WERI-Rb-1 (cell line): ENCODE results near the gene WDFY2.
A peak's percentile ranks its signal among the peaks of the same experiment; 100 is the strongest.

ENCODE experiments used
- DNase-seq: peaks from one replicate; pipeline ENCODE4 v3.0.0-alpha.2; 2020
- H3K27ac ChIP-seq: fragments of 250-450 bp; sonication (Bioruptor Pico); 2 replicates; pipeline ENCODE4 v1.5.1; 2020; ENCODE audit warnings: mild to moderate bottlenecking, moderate library complexity
- H3K27me3 ChIP-seq: fragments of 250-450 bp; sonication (Bioruptor Pico); 2 replicates; pipeline ENCODE4 v1.5.1; 2021; ENCODE audit warnings: mild to moderate bottlenecking, low read depth, moderate library complexity; ENCODE audit not compliant: insufficient read depth, severe bottlenecking
- H3K36me3 ChIP-seq: fragments of 250-450 bp; sonication (Bioruptor Pico); 2 replicates; pipeline ENCODE4 v1.5.1; 2020; ENCODE audit warnings: mild to moderate bottlenecking, moderate library complexity
- H3K4me3 ChIP-seq: 2 replicates; pipeline ENCODE4 v1.5.1; 2011; ENCODE audit warnings: low read depth, mild to moderate bottlenecking, control low read depth, low read length
- H3K9me3 ChIP-seq: fragments of 250-450 bp; sonication (Bioruptor Pico); 2 replicates; pipeline ENCODE4 v1.5.1; 2021; ENCODE audit warnings: mild to moderate bottlenecking, moderate library complexity; ENCODE audit not compliant: severe bottlenecking
- TF ChIP-seq, protein P1 (sequence below): IDR thresholded peaks from 2 replicates; pipeline ENCODE4 v1.5.1; 2011; ENCODE audit warnings: low read depth, mild to moderate bottlenecking, control low read depth, inconsistent platforms, low read length

Gene WDFY2

DNA sequence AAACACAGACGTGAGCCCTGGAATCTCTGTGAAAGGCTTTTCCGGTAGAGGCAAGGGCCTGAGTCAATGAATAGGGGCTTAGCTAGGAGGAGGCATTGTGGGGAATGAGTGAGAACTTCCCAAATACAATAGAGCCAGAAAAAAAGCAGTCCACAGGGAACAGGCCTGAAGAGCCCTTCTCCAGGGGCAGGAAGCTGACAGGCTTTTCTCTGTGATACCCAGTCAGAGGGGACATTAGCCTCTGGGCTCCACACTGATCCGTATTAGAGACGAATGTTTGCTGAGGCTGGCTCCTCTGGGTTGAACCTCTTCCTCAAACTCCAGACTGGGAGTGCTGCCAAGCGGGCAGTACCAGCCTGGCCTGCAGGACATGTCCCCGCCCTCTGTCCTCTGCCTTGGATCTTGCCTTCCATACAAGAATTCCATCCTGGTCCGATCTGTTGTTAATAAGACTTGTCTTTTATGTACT, 217.4 kb downstream of the WDFY2 start:
- no peak overlapping the region for H3K4me3 ChIP-seq
- TF ChIP-seq, protein P1, sequence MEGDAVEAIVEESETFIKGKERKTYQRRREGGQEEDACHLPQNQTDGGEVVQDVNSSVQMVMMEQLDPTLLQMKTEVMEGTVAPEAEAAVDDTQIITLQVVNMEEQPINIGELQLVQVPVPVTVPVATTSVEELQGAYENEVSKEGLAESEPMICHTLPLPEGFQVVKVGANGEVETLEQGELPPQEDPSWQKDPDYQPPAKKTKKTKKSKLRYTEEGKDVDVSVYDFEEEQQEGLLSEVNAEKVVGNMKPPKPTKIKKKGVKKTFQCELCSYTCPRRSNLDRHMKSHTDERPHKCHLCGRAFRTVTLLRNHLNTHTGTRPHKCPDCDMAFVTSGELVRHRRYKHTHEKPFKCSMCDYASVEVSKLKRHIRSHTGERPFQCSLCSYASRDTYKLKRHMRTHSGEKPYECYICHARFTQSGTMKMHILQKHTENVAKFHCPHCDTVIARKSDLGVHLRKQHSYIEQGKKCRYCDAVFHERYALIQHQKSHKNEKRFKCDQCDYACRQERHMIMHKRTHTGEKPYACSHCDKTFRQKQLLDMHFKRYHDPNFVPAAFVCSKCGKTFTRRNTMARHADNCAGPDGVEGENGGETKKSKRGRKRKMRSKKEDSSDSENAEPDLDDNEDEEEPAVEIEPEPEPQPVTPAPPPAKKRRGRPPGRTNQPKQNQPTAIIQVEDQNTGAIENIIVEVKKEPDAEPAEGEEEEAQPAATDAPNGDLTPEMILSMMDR = no peak
- no peaks in the 10 kb centered on the region for H3K27me3 ChIP-seq
- no peaks in the 10 kb centered on the region for H3K9me3 ChIP-seq
- no peaks in the 10 kb centered on the region for H3K36me3 ChIP-seq
- H3K27ac ChIP-seq = no peak overlapping the region
- DNase-seq = no peak

DNA sequence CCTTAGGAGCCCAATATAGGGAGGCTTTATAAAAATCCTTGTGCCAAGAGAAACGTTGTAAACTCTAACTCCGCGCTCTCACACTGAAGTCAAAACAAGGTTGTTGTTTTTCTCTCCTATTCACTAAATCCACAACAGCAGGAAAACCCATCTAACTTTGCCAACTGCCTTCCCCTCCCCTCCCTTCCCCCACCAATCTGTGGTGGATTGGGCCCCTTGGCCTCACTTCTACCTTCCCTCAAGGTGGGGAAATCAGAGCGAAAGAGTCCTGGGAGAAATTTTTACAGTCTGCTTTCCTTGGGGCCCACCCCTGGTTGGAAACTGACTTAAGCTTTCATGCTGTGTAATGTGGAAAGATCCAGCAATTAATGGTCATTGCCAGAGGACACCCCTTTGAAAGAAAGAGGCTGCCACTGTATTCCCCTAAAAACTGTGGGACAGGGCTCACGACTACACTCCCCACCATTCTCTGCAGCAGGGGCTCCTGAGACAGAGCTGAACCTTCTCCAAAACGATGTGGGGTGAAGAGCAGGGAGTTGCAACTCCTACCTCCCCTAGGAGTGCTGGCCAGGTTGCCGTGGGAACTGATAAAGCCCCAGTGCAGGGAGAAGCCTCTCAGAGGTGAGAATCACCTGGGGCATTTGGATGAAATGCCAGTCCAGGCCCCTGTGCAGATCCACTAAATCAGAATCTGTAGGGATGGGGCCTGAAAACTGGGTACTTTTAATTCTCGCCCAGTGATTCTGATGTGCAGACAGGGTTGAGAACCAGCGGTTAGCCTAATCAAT, 218.6 kb downstream of the WDFY2 start:
- Histone ChIP-seq H3K4me3 (peak overlapping the region; percentile 59), H3K9me3 (no peaks in the 10 kb centered on the region), H3K27me3 (no peaks in the 10 kb centered on the region), H3K27ac (peak overlapping the region; percentile 88), H3K36me3 (no peaks in the 10 kb centered on the region)
- DNase-seq = no peak
- TF ChIP-seq, protein P1 = no peak

DNA sequence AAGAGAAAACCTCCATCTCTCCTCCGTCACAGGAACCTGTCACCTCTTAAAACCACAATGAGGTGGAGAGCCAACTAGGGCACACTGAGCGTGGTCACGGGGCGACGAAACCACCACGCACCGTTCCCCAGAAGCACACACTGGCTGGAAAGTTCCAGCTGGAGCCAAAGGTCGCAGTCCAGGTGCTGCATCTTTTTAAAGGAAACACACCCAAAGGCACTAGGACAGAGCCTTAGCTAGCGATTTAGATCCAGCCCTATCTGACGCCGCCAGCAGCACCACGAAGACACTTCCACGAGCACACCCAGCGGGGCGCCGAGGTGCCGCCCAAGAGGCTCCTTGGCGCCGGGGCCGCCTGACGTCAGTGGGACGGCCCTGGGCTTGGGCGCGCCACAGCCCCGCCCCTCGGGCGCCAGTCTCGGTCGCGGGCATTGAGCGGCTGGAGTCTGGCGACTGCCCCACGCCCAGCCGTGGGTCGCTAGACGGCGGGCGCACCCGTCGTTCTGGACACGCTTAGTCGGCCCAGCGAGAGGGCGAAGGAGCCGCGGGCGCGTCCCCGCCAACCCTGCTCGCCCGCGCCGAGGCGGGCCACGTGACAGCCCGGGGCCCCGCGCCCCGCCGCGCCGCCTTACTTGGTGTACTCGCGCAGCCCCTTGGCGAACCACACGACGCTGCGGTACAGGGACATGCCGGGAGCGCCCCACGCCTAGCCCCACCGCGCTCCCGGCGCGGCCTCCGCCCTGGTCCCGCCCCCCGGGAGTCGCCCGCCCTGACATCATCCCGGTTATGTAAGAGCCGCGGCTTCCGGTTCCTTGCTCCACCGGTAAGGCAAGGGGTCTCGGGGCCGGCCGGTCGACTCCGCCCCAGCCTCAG, 219.4 kb downstream of the WDFY2 start, which contains the start of gene DHRS12:
DHRS12 (minus strand) TSS at position 742 of the 873 bp plus-strand sequence. CDS start 4,504 bp downstream, outside the sequence.
- peak within 1 kb of the TSS; percentile 59 for H3K4me3 ChIP-seq
- peak within 1 kb of the TSS; percentile 88 for H3K27ac ChIP-seq
- TF ChIP-seq, protein P1 = no peak
- H3K9me3 ChIP-seq = no peaks in the 10 kb centered on the region
- peak; percentile 69 for DNase-seq
- H3K36me3 ChIP-seq = no peaks in the 10 kb centered on the region
- H3K27me3 ChIP-seq = no peaks in the 10 kb centered on the region

DNA sequence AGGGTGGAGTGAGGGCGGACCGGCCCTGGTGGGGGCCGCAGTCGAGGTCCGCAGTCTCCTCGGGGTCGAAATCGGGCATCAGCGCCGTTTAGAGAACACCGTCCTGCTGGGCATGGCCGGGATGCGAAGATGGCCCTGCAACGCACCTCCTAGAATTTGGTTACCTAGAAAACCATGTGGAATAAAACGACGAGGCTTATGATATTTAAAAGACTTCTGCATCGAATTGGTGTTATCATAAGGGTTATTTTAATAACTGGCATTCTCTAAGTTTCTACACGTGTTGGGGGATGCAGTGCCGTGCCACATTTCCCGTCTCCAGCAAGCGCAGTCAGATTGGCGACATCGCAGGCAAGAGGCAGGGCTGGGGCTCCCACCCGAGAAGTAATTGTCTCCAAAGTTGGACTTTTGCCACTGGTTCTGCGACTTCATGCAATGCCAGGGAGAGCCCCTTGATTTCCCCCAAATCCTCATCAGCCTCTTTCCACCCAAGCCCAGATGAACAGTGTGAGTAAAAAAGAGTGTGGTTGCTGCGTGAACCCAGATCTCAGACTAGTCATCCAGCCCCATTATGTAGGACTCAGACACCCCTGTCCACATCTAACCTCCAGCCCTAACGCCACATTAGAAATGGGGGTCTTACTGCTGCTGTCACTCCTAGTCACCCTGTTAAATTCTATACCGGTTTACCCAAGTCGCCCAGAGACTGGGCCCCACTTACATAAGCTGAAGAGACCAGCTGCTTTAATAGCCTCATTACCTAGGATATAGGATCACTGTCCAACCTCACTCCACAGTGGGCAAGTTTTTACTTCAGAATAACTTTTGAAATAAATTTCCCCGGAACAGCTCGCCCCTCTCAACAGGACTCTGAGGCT, 220.3 kb downstream of the WDFY2 start:
- Histone ChIP-seq H3K27me3 (no peaks in the 10 kb centered on the region), H3K27ac (peak overlapping the region; percentile 88), H3K9me3 (no peaks in the 10 kb centered on the region), H3K36me3 (no peaks in the 10 kb centered on the region), H3K4me3 (peak overlapping the region; percentile 59)
- TF ChIP-seq, protein P1 = no peak
- no peak for DNase-seq

DNA sequence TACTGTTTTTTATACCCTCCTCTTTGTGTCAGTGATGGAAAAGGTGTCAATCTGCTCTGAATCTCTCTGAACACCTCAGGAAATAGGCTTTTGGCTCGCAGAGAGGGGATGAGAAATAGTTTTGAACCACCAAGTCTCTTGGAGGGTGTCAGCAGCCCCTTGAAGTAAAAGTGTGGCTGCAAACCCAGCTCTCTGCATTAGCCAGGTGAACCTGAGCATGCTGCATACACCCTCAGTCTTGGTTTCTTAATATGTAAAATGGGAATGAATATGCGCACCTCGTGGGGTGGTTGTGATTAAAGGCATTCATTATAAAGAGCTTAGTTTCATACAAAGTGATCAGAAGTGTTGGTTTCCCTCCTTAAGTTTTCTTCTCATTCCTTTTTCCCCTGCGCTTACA, 221.1 kb downstream of the WDFY2 start:
- Histone ChIP-seq H3K27ac (no peak overlapping the region), H3K9me3 (no peaks in the 10 kb centered on the region), H3K27me3 (no peaks in the 10 kb centered on the region), H3K4me3 (no peak overlapping the region), H3K36me3 (no peaks in the 10 kb centered on the region)
- TF ChIP-seq, protein P1 = no peak
- no peak for DNase-seq
